AG08395 (cell line): ENCODE measurements around the gene RAD9A.

ENCODE experiments used
- DNase-seq: peaks from one replicate; pipeline ENCODE4 v3.0.0; 2012; ENCODE audit warnings: mixed read lengths, low spot score

The RAD9A gene

GRCh38 chr11:67357831-67358670, 33.7 kb upstream of the RAD9A start:
- peak; percentile 46 for DNase-seq

- no peak for DNase-seq
These were observed 27.6 kb upstream of the RAD9A start for GRCh38 chr11:67364169-67364568.

DNA sequence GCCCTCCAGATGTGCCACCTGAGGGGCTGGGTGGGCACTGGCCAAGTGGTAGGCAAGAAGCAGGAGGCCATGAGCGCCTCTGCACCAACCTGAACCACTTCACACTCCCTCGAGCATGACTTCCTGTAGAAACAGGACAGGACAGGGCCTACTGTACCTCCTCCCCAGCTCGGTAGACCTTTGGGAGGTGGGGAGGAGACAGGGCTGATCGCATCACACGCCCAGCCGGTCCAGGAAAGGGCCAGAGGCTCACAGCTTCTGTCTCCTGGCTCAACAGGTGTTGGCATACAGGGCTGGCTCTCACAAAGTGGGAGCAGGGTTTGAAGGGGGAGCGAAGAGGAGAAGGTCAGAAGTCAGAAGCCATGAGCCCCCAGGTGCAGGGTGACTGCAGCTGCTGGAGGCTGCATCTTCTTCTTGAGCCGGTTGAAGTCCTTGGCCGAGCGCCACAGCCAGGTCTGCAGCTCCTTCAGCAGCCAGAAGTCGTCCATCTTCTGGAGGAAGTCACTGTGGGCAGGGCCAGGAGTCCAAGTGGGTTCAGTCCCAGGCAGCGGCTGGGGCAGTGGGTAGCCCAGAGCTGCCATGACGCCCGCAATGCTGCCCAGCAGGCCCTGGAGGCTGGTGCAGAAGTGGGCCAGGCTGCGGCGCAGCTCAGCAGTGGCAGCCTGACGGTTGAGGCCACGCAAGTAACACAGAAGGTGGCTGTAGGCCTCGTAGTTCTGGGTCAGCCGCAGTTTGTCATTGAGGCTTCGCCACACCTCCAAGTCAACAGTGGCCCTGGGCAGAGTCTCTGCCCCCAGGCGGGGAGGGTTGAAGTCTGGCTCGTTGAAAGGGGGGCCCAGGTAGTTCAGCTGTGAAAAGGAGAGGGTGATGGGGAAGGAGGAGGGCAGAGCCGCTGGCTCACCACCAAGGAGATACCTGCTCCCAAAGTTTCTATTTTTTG, 26.7 kb upstream of the RAD9A start:
- DNase-seq: no peak

DNA sequence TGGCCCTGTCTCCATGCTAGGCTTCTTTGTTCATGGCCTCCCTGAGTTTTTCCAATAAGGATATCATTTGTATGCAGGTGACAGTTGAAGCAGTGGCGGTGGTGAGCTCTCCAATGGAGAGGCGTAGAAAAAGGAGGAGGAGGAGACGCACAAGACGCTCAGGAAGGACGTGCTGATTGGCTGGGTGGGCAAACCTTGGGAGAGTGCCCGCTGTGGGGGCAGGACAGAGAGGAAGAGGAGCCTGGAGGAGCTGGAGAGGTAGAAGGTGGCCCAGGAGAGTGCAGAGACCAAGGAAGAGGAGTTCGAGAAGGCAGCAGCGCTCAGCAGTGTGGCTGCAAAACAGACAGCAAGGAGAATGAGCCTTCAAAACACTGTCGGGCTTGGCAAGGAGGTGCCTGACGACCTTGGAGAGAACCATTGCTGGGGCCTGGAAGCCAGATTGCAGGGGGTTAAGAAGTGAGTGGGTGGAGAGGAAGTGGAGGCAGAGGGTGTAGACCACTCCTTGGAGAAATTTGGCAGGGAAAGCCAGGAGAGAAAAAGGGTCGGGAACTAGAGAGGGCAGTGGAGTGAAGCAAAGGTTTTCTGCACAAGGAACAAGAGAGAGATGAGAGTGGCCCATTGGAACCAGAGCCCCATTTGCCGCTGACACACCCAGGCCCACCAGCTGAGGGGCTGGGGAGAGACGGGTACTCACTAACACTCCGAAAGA, 25.9 kb upstream of the RAD9A start:
- no peak for DNase-seq

DNA sequence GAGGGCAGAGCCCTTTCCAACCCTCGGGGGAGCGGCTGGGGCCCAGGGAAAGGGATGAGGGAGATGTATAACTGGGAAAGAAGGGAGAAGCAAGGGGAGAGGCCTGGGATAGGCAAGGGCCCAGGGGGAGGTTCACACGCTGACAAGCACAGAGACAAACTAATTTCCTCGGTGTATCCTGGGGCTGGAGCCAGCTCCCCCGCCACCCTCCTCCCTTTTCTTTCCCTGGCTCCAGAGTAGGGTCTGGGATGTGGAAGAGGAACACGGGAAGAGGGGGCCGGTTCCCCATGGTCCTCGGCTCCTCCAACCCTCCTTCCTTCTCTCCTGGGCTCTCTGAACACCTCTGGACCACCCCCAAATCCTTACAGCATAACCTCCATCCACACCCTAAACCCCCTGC, 25.2 kb upstream of the RAD9A start:
- no peak for DNase-seq

GRCh38 chr11:67366961-67367760, 24.6 kb upstream of the RAD9A start:
- no peak for DNase-seq

DNA sequence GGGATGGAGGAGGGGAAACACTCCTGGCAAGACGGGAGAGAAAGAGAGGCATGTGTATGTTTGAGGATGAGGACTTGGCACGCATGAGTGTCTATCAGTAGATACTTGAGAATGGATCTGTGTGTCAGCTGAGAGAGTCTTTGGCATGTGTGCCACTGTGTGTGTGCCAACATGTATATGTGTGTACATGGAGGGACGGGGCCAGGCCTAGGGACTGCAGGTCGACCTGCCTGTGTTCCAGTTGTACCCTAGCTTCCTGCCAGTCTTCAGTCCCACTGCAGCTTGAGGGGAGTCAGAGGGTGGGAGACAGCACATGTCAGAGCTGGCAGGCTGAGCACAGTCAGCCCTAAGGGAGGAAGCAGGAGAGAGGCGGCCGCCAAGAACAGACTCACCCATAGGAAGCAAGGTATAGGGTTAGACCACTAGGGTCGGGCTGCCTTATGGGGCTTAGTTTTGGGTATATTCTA, 24.0 kb upstream of the RAD9A start:
- no peak for DNase-seq

DNA sequence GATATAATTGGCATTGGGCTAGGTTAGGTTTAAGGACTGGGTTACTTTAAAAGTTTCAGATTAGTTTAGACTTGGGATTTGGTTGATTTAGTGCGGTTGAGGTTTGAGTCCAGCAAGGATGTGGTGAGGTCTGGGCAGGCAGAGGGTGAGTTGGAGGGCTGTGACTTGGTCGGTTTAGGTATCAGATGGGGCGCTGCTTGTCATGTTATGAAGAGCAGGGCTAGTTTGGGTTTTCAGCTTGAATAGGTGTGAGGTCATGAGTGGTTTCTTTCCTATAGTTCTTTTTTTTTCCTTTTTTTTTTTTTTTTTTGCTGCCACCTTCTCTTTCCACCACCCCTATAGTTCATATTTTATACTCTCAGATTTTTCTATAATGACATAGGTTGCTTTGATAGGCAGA, 23.2 kb upstream of the RAD9A start:
- DNase-seq: no peak

GRCh38 chr11:67369275-67369674, 22.5 kb upstream of the RAD9A start:
- no peak for DNase-seq

DNA sequence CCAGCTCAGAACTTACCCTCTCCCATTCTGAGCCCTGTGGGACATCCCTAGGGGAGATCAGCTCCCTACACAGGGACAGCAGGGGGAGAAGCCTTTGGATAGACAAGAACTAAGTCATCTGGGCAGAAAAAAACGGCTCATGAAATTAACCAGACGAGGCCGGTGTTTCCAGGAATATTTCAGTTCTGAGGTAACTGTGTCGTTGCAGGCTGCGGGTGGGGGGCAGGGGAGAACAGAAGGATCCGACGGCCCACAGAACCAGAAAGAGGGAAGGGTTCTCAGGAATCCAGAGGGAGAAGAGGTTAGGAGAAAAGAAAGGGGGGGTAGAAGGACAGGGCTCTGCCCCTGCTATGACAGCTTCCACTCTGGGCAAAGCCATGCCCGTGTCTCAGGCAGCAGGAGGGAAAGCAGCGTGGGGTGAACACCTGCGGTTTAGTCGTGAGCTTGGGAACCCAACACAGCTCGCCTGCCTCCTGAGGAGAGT, 21.9 kb upstream of the RAD9A start:
- no peak for DNase-seq

- DNase-seq: no peak
These were observed 21.3 kb upstream of the RAD9A start for GRCh38 chr11:67370351-67371076.

DNA sequence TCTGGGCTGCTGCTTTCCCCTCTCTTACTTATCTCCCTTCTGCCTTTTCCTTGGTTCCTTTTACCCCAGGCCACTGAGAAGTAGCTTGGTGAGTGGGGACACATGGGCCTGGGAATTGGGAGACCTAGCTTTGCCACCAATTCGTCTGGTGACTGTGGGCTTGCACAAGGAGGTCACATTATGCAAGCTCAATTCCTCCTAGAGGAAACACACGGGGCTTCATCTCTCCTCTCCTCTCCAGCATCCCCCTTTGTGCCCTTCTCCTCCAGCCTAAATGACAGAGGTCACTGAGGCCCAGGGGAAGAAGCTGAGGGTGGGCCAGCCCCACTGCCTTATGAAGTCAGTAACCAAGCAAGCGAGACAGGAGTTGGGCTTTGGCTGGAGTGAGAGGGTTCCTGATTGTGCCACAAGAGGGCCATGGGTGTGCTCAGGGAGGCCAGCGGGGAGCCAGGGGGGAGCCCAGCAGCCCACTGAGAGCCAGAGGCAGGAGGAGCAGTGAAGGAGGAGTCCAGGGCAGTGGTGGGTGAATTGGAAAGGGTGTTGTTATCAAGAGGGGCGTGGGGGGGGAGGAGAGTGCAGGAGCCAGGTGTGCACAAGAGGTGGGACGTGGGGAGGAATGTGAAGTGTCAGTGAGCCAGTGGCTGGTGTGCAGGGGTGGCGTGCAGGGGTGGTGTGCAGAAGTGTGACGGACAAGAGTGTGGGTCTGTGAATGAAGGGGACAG, 20.4 kb upstream of the RAD9A start:
- DNase-seq: peak; percentile 75

- DNase-seq: no peak
These were observed 19.9 kb upstream of the RAD9A start for GRCh38 chr11:67371911-67372320.

GRCh38 chr11:67372321-67372992, 19.3 kb upstream of the RAD9A start:
- DNase-seq: peak; percentile 26

DNA sequence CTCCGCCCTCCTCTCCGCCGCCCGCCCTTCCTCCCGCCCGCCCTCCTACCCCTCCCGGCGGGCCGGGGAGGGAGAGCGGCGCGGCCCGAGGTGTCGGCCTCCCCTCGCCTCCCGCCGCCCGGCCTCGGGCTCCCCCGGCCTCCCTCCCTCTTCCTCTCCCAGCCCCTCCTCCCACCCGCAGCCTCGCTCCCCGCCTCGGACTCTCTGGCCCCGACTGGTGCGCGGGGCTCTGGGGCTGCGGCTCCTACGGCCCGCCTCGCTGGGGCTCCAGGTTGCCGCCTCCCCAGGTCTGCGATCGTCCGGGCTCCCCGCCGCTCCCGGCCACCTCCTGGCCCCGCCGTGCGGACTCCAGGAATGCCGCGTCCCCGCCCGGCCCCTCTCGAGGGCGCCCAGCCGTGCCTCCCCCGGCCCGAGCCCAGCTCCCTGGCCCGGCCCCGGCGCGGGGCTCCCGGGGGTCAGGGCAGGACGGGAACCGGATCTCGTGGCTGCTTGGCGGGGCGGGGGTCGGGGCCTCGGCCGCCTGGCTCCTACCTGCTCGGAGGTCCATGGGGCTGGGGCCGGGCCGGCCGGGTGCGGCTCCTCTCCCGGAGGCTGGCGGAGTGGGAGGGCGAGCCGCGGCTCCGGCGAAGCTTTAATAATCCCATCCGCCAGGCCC, 18.7 kb upstream of the RAD9A start, which contains the start of gene CLCF1:
CLCF1 (minus strand) TSS at position 606 of the 655 bp plus-strand sequence; CDS start at position 547, 59 bp downstream.
- DNase-seq: peak; percentile 58

- peak; percentile 95 for DNase-seq
These were observed 17.9 kb upstream of the RAD9A start for GRCh38 chr11:67373648-67374570.

GRCh38 chr11:67374571-67375281, 17.1 kb upstream of the RAD9A start:
- peak; percentile 31 for DNase-seq
